Loucy (cell line): Measurements from ENCODE around the gene FOXO6.

Source experiments
- H2AFZ ChIP-seq: fragments of 200-600 bp; sonication (generic); 2 replicates; pipeline ENCODE4 v1.6.0; 2016; ENCODE audit warnings: antibody characterized with exemption, mild to moderate bottlenecking, low read length, moderate library complexity
- H3F3A ChIP-seq: fragments of 200-600 bp; 2 replicates; pipeline ENCODE4 v1.6.0; 2016; ENCODE audit warnings: antibody characterized with exemption, low read depth, mild to moderate bottlenecking
- H3K27me3 ChIP-seq: fragments of 200-600 bp; sonication (generic); 2 replicates; pipeline ENCODE4 v1.6.1; 2014; ENCODE audit warnings: low read length, mild to moderate bottlenecking; ENCODE audit not compliant: insufficient read depth, poor library complexity, severe bottlenecking
- H3K36me3 ChIP-seq: fragments of 200-600 bp; sonication (generic); 2 replicates; pipeline ENCODE4 v1.6.1; 2016; ENCODE audit warnings: low read length; ENCODE audit not compliant: insufficient read depth
- H3K4me1 ChIP-seq: fragments of 200-600 bp; sonication (generic); 2 replicates; pipeline ENCODE4 v1.5.1; 2014; ENCODE audit warnings: low read length, mild to moderate bottlenecking; ENCODE audit not compliant: insufficient read depth, poor library complexity, severe bottlenecking
- H3K4me2 ChIP-seq: fragments of 200-600 bp; sonication (generic); 2 replicates; pipeline ENCODE4 v1.6.0; 2014; ENCODE audit warnings: antibody characterized with exemption, low read length, low read depth, mild to moderate bottlenecking; ENCODE audit not compliant: poor library complexity, severe bottlenecking
- H3K4me3 ChIP-seq: fragments of 200-600 bp; sonication (generic); 2 replicates; pipeline ENCODE4 v1.5.1; 2014; ENCODE audit warnings: low read length, mild to moderate bottlenecking, mixed read lengths; ENCODE audit not compliant: poor library complexity, severe bottlenecking
- H3K79me2 ChIP-seq: fragments of 200-600 bp; sonication (generic); 2 replicates; pipeline ENCODE4 v1.6.1; 2014; ENCODE audit warnings: low read length; ENCODE audit not compliant: insufficient read depth
- H3K9ac ChIP-seq: fragments of 200-600 bp; sonication (generic); 2 replicates; pipeline ENCODE4 v1.6.0; 2014; ENCODE audit warnings: mild to moderate bottlenecking, low read depth, low read length, moderate library complexity; ENCODE audit not compliant: poor library complexity, severe bottlenecking
- H3K9me2 ChIP-seq: fragments of 200-600 bp; sonication (generic); replicated peaks from 2 replicates; pipeline ENCODE4 v1.6.1; 2016; ENCODE audit warnings: low read depth, low read length, mixed read lengths
- H3K9me3 ChIP-seq: fragments of 200-600 bp; sonication (generic); 2 replicates; pipeline ENCODE4 v1.6.1; 2014; ENCODE audit warnings: mild to moderate bottlenecking, antibody characterized with exemption, low read length, low read depth; ENCODE audit not compliant: insufficient read depth
- H4K20me1 ChIP-seq: fragments of 200-600 bp; sonication (generic); 2 replicates; pipeline ENCODE4 v1.6.0; 2014; ENCODE audit warnings: antibody characterized with exemption, low read length, mild to moderate bottlenecking; ENCODE audit not compliant: insufficient read depth, poor library complexity, severe bottlenecking
- EZH2phosphoT487 ChIP-seq: fragments of 200-600 bp; IDR thresholded peaks from 2 replicates; pipeline ENCODE4 v1.6.1; 2018; ENCODE audit warnings: antibody characterized with exemption, mild to moderate bottlenecking, moderate library complexity, borderline replicate concordance
- TF ChIP-seq, protein P1 (sequence below): fragments of 200-600 bp; sonication (generic); conservative IDR thresholded peaks from 2 replicates; pipeline ENCODE4 v1.5.1; 2014; ENCODE audit warnings: mild to moderate bottlenecking, antibody characterized with exemption, low read length

Gene FOXO6

GRCh38 chr1:41378999-41379737 lies 17.9 kb downstream of the FOXO6 start:
- Histone ChIP-seq H3K4me2 (no peak overlapping the region), H3K9me3 (no peaks in the 10 kb centered on the region), H3K9me2 (no peaks in the 10 kb centered on the region), H3K27me3 (no peaks in the 10 kb centered on the region), H3K36me3 (no peaks in the 10 kb centered on the region), H3K79me2 (no peaks in the 10 kb centered on the region; the same call in 1 of the 2 replicates), H3K9ac (peak overlapping the region; percentile 27), H2AFZ (no peak overlapping the region), H3K4me1 (peaks cover 20% of the 10 kb centered on the region), H3F3A (no peaks in the 10 kb centered on the region), H3K4me3 (no peak overlapping the region), H4K20me1 (no peaks in the 10 kb centered on the region)
- TF ChIP-seq, protein P1, sequence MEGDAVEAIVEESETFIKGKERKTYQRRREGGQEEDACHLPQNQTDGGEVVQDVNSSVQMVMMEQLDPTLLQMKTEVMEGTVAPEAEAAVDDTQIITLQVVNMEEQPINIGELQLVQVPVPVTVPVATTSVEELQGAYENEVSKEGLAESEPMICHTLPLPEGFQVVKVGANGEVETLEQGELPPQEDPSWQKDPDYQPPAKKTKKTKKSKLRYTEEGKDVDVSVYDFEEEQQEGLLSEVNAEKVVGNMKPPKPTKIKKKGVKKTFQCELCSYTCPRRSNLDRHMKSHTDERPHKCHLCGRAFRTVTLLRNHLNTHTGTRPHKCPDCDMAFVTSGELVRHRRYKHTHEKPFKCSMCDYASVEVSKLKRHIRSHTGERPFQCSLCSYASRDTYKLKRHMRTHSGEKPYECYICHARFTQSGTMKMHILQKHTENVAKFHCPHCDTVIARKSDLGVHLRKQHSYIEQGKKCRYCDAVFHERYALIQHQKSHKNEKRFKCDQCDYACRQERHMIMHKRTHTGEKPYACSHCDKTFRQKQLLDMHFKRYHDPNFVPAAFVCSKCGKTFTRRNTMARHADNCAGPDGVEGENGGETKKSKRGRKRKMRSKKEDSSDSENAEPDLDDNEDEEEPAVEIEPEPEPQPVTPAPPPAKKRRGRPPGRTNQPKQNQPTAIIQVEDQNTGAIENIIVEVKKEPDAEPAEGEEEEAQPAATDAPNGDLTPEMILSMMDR: no peak
- no peak for TF ChIP-seq EZH2phosphoT487

DNA sequence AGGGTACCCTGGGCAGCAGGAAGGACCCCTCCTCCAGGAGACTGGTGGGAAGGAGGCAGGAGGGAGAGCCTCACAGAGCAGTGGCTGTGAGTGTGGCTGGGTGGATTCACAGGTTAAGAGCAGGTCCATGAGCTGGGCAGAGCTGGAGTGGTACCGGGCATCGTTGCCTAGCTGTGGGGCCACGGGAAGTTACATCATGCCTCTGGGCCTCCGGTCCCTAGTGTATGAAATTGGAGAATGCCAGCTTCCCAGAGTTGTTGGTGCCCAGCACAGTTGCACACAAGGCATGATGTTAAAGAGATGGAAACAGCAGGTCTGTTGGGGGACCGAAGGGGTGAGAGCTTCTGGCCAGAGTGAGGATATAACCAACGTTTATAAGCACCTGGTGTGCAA lies 18.5 kb downstream of the FOXO6 start:
- H3K9me3 ChIP-seq: no peaks in the 10 kb centered on the region
- TF ChIP-seq, protein P1: no peak
- no peak for TF ChIP-seq EZH2phosphoT487
- H3K36me3 ChIP-seq: no peaks in the 10 kb centered on the region
- H4K20me1 ChIP-seq: no peaks in the 10 kb centered on the region
- H3K4me2 ChIP-seq: no peak overlapping the region
- H2AFZ ChIP-seq: no peak overlapping the region
- no peak overlapping the region for H3K4me3 ChIP-seq
- H3K27me3 ChIP-seq: no peaks in the 10 kb centered on the region
- H3K9ac ChIP-seq: peak overlapping the region; percentile 27
- H3K79me2 ChIP-seq: no peaks in the 10 kb centered on the region
- no peaks in the 10 kb centered on the region for H3K9me2 ChIP-seq
- peaks cover 20% of the 10 kb centered on the region for H3K4me1 ChIP-seq
- no peaks in the 10 kb centered on the region for H3F3A ChIP-seq

- H3K4me2 ChIP-seq: no peak overlapping the region
- peak overlapping the region; percentile 27 for H3K9ac ChIP-seq
- no peaks in the 10 kb centered on the region for H4K20me1 ChIP-seq
- H3K36me3 ChIP-seq: no peaks in the 10 kb centered on the region
- H3K79me2 ChIP-seq: no peaks in the 10 kb centered on the region
- no peaks in the 10 kb centered on the region for H3K27me3 ChIP-seq
- H3K9me3 ChIP-seq: no peaks in the 10 kb centered on the region
- no peak overlapping the region for H3K4me3 ChIP-seq
- H3K9me2 ChIP-seq: no peaks in the 10 kb centered on the region
- H2AFZ ChIP-seq: no peak overlapping the region
- TF ChIP-seq, protein P1: no peak
- TF ChIP-seq EZH2phosphoT487: no peak
- peaks cover 20% of the 10 kb centered on the region for H3K4me1 ChIP-seq
- no peaks in the 10 kb centered on the region for H3F3A ChIP-seq
Observed at GRCh38 chr1:41380195-41380594, 19.0 kb downstream of the FOXO6 start.
